ENCODE measurements around the gene ZNF787. TPM values are rescaled to one million over a fixed set of nuclear protein-coding genes. Genes with fewer than 3 reads are reported as not detected.

Gene ZNF787
- polyA plus RNA-seq, 2 of the 4 experiments (the other 2 are of a cell fraction) = 12.5 to 35.1 TPM

GRCh38 chr19:56092685-56093631 lies 28.1 kb downstream of the ZNF787 start:
- POLR2A ChIA-PET = no interaction called here
- FAIRE-seq = no peak
- no peak for TF ChIP-seq JUNB (IDR thresholded peaks at IDR 0.05)
- TF ChIP-seq RCOR1 (IDR thresholded peaks at IDR 0.05; ENCODE audit: low read depth, low read length) = no peak
- no peak for TF ChIP-seq MAZ (IDR thresholded peaks at IDR 0.05; ENCODE audit: borderline replicate concordance, low read depth, low read length)
- TF ChIP-seq ZC3H11A (IDR thresholded peaks at IDR 0.05) = no peak
- no peak for TF ChIP-seq BHLHE40 (IDR thresholded peaks at IDR 0.05; ENCODE audit: low read depth, low read length)
- TF ChIP-seq NPAS2 (CRISPR knock-in tag; IDR thresholded peaks at IDR 0.05; ENCODE audit: borderline replicate concordance) = no peak
- no peak for TF ChIP-seq RNF2 (IDR thresholded peaks at IDR 0.05; ENCODE audit: borderline replicate concordance, low read depth)
- no peak for TF ChIP-seq MAFK (IDR thresholded peaks at IDR 0.05; ENCODE audit: partially characterized antibody)
- no peak for TF ChIP-seq TP53 (CRISPR knock-in tag; IDR thresholded peaks at IDR 0.05)
- no peak for TF ChIP-seq EHF (CRISPR knock-in tag; IDR thresholded peaks at IDR 0.05)
- no peak for TF ChIP-seq HMGXB4 (CRISPR knock-in tag; IDR thresholded peaks at IDR 0.05; ENCODE audit: borderline replicate concordance)
- TF ChIP-seq CEBPB (IDR thresholded peaks at IDR 0.05) = no peak
- TF ChIP-seq PHF8 (IDR thresholded peaks at IDR 0.05; ENCODE audit: borderline replicate concordance, low read depth) = no peak
- ATAC-seq = no peak
- peaks cover 18% of the 10 kb centered on the region for H3K4me1 ChIP-seq
- peak overlapping the region; percentile 96 for H3K4me2 ChIP-seq
- no peak overlapping the region; a peak in 1 of 6 replicates for H3K27ac ChIP-seq
- H3K9me3 ChIP-seq = no peaks in the 10 kb centered on the region
- DNase-seq (ENCODE audit: low read depth in 1 of 2, low spot score in 1 of 2) = no peak
- WGBS (ENCODE audit: missing lambda C conversion rate) = 95% methylated on average over 32 of the region's 32 CpGs
- CTCF ChIA-PET = interaction anchor here (0.7 kb wide), 1 partner anchor 27 kb away, joined by 3 read pairs; no protein-coding TSS in a partner anchor
- H3K4me3 ChIP-seq = peak overlapping the region; percentile 54; the same call in 1 of the 3 replicates

- DNase-seq (ENCODE audit: low read depth in 1 of 2, low spot score in 1 of 2) = peak; percentile 61 to 65
- ChIA-PET CTCF (interaction anchor here (0.7 to 2.7 kb wide), 6 partner anchors 11 to 47 kb away, joined by 3 to 11 read pairs (median 5); no protein-coding TSS in a partner anchor), POLR2A (no interaction called here)
- Histone ChIP-seq H3K4me1 (peaks cover 18% of the 10 kb centered on the region), H3K27ac (peak overlapping the region; percentile 56 to 67), H3K4me3 (peak overlapping the region; percentile 54), H3K9me3 (no peaks in the 10 kb centered on the region), H3K4me2 (peak overlapping the region; percentile 96)
- FAIRE-seq = peak; percentile 67
- TF ChIP-seq ATOH8 (CRISPR knock-in tag; IDR thresholded peaks at IDR 0.05; ENCODE audit: low read depth) = no peak
- no peak for TF ChIP-seq ZC3H11A (IDR thresholded peaks at IDR 0.05)
- 0 out of 2 replicates have a peak, but pooled peaks have one; percentile 12 for TF ChIP-seq MAX (IDR thresholded peaks at IDR 0.05)
- 0 out of 5 replicates have a peak, but pooled peaks of 1 of the 2 experiments have one; percentile 19 for TF ChIP-seq JUN (IDR thresholded peaks at IDR 0.05)
- TF ChIP-seq RCOR1 (IDR thresholded peaks at IDR 0.05; ENCODE audit: low read depth, low read length) = no peak
- WGBS (ENCODE audit: missing lambda C conversion rate) = 12% methylated on average over 38 of the region's 38 CpGs
- peak; percentile 57 to 77 for ATAC-seq
Observed at GRCh38 chr19:56091751-56092546, 29.1 kb downstream of the ZNF787 start.

Measured in A549 (cell line).